GM19043 (cell line): ENCODE results near the gene SUGCT.
"Not testable (repeated sequence)": the region's sequence is repeated elsewhere in the genome, so short reads cannot be mapped to it uniquely, and the experiment has no call there.

Source experiments
- ATAC-seq: cut with Tn5 transposase; IDR thresholded peaks from one replicate; pipeline ENCODE4 v1.9.1; 2021; ENCODE audit warnings: low read depth; ENCODE audit not compliant: unreplicated experiment

The SUGCT gene

DNA sequence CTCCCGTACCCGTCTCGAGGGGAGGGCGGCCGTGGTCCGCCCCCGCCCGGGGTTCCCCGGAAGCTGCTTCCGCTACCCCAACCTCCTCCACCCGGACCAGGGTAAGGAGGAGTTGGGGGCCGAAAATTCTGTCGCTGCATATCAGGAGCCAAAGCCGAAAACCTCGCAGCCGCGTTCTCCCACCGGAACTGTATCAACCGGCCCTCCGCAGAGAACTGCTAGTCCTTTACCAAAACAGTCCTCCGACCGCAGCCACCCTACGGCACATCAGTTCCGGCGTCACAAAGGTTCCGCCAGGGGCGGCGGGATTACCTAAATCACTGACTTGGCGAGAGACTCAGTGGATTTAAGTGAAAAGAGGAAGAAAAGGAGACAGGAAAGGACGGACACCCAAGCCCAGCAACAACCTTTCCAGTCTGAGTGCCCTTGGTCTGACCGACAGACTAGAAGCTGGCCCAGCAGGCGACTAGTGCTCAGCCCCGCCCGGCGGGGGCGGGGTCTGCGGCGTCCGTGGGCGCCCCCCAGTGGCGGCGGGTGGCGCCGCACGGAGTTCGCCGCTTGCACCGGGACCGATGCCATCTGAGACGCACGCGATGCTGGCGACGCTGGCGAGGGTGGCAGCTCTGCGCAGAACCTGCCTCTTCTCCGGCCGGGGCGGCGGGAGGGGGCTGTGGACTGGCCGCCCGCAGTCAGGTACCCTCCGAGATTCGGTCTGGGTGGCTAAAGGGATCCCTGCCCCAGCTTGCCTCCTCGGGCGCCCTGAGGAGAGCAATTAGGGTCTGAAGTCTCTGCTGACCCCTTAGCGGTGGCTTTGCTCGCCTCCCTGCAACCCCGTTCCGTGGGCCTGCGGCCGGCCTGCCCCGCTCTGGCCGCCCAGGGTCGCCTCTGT lies at the start of gene SUGCT, which contains the start of gene MPLKIP:
SUGCT (plus strand) TSS at position 578 of the 889 bp plus-strand sequence.
MPLKIP (minus strand) TSS at position 195 of the 889 bp plus-strand sequence; CDS start at position 140, 55 bp downstream.
- peak; percentile 77 for ATAC-seq

DNA sequence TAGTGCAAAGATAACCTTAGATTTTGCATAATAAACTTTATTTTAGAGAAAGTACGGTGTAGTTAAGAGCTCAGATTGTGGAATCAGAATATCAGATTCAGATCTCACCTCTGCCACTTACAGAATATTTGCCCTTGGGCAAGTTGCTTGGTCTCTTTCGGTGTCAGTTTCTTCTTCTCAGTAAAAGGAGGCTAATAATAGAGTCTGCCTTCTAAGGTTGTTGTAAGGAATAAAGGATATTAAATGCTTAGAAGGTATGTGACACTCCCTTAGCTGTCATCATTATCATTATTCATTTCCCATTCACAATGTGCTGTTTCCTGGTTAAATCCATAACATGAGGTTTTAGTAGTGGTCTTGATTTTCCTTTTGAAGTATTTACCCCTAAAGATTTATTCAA lies 42.6 kb upstream of the SUGCT start:
- ATAC-seq = no peak

DNA sequence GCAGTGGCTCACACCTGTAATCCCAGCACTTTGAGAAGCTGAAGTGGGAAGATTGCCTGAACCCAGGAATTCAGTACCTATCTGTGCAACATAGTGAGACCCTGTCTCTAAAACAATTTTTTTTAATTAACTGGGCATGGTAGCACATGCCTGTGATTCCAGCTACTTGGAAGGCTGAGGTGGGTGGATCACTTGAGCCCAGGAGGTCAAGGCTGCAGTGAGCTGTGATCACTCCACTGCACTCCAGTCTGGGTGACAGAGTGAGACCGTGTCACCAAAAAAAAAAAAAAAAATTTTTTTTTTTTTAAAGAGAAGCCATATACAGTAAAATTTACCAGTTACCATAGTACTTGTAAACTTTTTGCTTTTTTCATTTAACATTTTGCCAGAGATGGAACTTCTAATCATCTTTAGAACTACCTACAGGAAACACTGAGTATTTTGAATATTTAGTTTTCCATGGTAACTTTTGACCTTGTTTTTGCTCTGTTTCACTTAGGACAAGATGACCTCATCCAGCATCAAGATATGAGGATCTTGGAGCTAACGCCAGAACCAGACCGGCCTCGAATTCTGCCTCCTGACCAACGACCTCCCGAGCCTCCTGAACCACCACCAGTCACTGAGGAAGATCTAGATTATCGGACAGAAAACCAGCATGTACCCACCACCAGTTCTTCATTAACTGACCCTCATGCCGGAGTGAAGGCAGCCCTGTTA lies 41.0 kb upstream of the SUGCT start:
- ATAC-seq = no peak

DNA sequence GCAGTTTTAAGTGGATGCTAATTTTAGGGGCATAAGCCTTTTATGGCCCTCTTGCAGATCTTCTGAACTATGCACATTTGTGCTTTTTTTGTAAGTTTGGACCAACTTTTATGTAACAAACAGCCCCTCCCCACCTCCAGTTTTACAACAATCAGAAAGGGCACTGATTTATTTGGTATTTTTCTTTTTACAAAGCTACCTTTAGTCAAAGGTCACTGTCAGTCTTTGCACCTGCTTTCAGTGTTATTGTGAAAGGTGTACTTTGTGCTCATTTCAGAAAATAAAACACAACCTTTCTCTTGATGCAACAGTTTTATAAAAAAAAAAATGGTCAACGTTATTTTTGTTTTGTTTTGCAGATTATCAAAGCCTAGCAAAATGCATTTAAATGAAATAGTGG lies 39.6 kb upstream of the SUGCT start:
- ATAC-seq = no peak

DNA sequence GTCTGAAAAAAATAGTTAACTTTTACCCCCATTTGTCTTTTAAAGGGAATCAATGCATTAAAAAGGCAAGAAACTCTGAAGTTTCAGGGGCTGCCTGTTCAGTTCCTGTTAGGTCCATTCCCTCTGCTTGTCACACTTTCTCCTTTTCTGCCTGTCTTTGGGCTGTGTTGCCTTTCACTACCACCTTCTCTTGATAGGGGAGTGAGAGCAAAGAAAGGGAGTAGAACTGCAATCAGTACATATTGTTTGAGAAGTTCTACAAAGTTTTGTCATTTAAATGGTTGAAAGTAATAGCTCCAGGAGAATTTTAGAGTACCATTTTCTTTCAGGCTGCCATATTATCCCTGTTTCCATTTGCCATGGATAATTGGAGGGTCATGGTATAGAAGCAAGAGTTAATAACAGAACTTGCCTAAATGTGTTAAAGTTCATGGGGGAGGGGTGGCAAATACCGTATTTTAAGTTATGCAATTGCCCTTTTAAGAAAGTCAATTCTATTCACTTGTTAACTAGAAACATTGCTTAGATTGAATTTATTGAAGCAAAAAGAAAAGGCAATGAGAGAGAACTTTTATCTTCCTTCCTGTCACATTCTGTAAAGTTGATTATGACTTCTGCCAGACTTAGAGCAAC lies 39.0 kb upstream of the SUGCT start:
- no peak for ATAC-seq

DNA sequence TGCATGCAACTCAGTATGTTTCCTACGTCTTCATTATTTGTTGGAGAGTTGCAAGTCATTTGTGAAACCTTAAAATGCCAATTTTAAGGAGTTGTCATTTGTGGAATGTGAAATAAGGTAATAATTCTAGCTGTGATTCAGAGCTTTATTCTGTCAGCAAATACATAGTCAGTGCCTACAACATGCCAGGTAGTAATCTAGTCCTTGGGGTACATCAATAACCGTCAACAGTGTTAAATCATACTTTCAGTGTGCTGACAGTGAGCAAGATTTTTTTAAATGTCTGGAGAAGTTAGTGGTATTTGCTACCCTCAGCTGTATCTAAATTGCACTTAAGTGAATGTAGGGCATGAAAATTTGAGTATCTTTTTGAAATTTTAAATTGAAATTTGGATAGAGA lies 37.1 kb upstream of the SUGCT start:
- no peak for ATAC-seq

DNA sequence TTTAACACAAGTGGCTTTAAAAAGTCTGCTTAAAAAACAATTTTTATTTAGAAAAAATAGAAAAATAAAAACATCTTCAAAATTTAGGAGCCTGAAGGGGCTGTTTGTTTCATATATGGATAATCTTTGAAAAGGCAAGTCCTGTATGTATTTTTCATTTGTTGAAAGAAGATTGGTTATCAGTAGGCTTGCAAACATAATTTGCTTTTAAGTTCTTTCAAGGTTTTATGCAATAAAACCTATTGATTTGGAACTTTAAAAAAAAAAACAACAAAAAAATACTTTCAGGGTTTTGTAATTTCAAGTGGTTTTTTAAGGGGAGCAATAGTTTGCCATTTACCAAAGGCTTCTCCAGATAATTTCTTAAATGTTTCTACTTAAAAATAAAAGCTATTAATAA lies 36.0 kb upstream of the SUGCT start:
- ATAC-seq = no peak

DNA sequence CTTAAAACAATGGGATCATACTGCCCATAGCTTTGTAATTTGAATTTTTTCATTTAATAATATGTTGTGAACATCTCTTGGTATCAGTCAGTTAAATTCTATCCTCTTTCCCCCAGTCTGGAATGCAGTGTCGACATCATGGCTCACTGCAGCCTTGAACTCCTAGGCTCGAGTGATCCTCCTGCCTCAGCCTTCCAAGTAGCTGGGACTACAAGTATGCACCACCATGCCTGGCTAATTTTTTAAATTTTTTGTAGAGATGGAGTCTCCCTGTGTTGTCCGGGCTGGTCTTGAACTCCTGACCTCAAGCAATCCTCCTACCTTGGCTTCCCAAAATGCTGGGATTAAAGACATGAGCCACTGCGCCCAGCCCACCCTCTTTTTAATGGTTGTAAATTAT lies 35.0 kb upstream of the SUGCT start:
- no peak for ATAC-seq

DNA sequence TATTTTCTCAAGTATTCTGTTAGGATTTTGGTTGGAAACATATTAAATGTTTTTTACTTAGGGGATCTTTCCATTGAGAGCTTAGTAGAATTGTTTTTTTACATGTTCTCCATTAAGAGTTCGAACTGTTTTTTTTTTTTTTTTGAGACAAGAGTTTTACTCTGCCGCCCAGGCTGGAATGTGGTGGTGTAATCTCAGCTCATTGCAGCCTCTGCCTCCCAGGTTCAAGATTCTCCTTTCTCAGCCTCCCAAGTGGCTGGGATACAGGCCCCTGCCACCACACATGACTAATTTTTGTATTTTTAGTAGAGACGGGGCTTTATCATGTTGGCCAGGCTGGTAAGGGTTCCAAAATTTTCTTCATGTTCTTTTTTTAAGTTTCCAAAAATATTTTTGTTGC lies 33.6 kb upstream of the SUGCT start:
- ATAC-seq = no peak

DNA sequence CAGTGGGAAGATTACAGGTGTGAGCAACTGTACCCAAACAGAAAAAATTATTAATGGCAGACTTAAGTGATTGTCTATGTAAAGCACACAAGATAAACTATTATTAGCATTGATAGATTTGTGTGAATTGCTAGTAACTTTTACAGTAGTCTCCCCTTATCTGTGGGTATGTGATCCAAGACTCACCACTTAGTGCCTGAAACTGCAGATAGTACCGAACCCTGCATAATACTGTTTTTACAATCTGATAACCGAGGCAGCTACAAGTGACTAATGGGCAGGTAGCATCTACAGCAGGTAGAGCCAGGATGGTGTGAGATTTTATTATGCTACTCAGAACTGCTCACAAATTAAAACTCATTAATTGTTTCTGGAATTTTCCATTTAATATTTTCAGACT lies 31.9 kb upstream of the SUGCT start:
- ATAC-seq = no peak

DNA sequence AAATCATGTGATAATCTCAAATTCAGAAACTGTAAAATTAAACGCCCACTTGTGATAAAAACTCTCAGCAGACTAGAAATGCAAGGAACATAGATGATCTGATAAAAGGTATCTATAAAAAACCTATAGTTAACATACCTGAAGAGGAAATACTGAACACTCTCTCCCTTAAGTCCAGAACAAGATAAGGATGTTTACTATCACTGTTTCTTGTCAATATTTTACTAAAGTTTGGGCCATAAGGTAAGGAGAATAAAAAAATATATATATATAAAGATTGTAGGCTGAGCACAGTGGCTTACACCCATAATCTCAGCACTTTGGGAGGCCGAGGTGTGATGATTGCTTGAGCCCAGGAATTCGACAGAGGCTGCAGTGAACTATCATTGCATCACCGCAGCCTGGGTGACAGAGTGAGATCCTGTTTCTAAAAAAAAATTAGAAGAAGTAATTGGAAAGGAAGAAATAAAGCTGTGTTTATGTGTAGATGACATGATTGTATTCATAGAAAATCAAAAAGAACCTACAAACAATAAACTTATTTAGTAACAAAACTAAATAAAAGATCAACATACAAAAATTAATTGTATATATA lies 28.8 kb upstream of the SUGCT start:
- ATAC-seq = no peak

DNA sequence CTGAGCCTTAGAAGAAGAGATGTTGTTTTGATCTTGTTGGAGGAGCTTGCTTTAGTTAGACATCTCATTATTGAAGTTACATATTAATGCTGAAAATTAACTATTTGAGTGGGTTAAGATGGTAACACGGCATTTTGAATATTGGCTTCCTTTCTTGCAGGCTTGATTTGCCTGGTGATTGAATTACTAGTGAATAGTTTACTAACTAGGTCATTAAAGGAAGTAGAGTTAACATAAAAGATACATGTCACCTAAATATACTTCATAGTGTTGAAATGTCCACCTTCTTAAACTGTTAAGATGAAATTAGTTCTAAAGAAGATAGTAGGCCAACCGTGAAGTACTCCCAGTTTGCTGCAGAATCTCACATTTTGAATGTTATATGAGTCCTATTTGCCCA lies 18.9 kb upstream of the SUGCT start:
- ATAC-seq = no peak

DNA sequence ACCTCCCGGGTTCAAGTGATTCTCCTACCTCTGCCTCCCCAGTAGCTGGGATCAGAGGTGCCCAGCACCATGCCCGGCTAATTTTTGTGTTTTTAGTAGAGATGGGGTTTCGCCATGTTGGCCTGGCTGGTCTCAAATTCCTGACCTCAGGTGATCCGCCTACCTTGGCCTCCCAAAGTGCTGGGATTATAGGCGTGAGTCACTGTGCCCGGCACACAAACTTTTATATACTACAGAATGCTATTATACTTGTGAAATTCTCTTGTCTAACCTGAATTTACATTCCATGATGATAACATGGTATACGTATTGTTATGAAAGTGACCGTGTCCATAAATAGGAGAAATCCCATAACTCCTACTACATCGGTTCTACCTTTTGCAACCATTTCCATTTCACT lies 17.6 kb upstream of the SUGCT start:
- not testable (repeated sequence) for ATAC-seq

DNA sequence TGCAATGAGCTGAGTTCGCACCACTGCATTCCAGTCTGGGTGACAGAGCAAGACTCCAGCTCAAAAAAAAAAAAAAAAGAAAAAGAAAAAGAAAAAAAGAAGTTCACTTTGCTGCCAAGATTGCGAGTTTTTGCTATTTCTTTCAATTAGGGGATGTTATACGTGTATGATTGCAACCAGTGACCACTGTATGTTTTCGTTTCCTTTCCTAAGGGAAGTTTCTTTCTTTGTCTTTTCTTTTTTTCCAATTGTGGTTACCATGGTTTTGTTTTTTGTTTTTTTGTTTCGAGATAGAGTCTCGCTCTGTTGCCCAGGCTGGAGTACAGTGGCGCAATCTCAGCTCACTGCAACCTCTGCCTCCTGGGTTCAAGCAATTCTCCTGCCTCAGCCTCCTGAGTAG lies 16.6 kb upstream of the SUGCT start:
- ATAC-seq = not testable (repeated sequence)

DNA sequence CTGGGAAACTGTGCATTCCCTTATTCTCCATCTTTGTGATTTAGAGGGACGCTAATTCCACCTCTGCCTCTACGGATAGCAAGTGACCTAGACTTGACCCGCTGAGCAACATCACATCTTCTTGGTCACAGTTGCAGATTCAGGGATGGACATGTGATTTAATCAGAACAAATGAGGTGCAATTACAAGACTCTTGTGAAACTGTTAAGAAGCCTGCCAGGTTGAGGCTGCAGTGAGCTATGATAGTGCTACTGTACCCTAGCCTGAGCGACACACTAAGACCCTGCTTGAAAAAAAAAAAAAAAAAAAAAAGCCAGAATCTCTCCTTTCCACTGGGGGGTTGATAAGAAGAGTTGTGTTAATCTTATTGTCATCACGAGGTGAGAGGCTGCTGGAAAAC lies 14.8 kb upstream of the SUGCT start:
- ATAC-seq = no peak

DNA sequence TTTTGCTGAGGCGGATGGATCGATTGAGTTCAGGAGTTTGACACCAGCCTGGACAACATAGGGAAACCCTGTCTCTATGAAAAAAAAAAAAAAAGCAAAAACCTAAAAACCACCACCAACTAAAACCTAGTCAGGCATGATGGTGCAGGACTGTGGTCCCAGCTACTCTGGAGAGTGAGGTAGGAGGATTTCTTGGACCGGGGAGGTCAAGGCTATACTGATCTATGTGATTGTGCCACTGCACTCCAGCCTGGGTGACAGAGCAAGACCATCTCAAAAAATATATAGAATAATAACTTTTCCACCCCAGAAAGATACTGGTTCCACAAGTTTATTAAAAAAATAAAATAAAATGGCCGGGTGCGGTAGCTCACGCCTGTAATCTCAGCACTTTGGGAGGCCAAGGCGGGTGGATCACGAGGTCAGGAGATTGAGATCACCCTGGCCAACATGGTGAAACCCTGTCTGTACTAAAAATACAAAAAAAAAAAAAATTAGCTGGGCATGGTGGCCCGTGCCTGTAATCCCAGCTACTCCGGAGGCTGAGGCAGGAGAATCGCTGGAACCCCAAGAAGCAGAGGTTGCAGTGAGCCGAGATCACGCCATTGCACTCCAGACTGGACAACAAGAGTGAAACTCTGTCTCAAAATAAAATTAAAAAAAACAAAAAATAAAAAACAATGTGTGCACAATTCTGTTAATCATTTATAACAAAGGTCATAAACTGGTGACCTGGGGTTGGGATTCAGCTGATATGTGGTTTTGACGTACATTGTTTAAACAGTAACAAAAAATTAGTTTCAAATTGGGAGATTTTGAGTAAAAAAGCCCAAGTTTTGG lies 12.5 kb upstream of the SUGCT start:
- not testable (repeated sequence) for ATAC-seq

DNA sequence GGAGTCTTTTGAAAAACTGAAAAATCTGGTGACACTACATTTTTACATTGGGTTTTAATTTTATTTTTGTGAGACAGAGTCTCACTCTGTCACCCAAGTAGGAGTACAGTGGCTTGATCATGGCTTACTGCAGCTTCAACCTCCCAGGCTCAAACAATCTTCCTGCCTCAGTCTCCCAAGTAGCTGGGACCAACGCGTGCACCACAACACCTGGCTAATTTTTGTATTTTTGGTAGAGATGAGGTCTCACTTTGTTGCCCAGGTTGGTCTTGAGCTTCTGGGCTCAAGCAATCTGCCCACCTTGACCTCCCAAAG lies 11.9 kb upstream of the SUGCT start:
- ATAC-seq = no peak

DNA sequence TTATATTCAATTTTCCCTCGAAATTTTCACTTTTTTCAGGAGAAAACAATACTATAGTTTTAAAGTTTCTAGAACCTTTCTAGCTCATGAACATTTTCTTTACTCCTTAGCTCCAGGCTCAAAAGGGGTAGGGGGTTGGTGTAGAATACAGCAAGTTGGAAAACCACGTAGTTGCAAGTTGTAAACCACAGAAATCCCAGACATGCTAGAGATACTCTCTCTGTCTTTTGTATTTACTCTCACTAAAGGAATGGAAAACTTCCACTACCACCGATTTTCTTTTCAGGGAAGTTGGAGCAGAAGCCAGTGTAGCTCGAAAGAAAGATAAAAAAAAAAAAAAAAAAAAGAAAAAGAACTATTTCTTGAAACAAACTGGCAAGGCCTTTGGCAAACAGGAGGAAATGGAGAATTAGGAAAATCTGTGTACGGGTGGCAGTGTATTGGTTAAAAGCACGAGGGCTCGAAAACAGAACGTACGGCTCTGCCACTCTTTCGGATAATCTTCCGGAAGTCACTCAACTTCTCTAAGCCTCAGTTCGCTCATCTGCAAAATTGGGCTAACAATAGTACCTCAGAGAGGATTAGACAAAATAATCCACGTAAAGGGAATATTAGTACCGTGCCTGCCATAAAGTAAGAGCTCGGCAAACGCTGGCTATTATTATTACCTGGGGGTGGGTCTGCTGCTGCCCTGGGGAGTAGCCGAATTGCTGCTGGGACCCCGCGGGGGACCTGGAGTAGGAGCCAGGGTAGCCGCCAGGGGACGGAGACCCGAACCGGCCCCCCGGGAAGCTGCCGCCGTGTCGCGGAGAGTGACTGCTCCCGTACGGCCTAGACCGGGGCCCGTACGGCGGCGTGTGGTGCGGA lies 1.0 kb upstream of the SUGCT start:
- peak; percentile 43 for ATAC-seq

DNA sequence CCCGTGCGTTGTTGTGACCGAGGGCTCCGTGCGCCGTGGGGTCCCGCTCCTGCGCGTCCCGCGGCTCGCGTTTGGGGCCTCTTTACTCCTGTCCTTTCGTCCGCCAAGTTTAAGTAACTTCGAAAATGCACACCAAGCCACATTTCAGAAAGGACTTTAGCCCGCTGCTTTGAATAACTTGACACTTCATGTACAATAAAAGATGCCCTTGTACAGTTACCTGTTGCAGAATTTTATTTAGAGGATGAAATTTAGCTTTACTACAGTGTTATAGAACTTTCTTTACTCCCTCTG lies 459 bp downstream of the SUGCT start:
- ATAC-seq = no peak

DNA sequence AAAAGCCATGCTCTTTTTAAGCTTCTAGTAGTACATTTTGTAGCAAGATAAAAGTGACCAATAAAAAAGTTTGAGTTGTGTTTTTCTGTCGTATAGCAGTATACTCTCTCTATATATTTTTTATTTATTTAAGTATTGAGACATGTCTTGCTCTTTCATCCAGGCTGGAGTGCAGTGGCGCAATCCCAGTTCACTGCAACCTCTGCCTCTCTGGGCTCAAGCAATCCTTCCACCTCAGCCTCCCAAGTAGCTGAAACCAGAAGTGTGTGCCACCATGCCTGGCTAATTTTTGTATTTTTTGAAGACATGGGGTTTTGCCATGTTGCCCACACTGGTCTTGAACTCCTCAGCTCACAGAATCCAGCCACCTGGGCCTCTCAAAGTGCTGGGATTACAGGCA lies 2.8 kb downstream of the SUGCT start:
- ATAC-seq = no peak
